PC-3 (cell line): Measurements from ENCODE around the gene JARID2. TPM values are rescaled to one million over a fixed set of nuclear protein-coding genes. Genes with fewer than 3 reads are reported as not detected.
A peak's percentile ranks its signal among the peaks of the same experiment; 100 is the strongest.

ENCODE experiments used
- ATAC-seq: fragments of 200-7000 bp; cut with Tn5 transposase; 2 replicates; pipeline ENCODE4 v1.9.1; 2020; ENCODE audit warnings: mild to moderate bottlenecking, moderate library complexity
- BruUV-seq: library from RNA; stranded (reverse); fragments of 400-500 nt; replicated peaks from 2 replicates; lab custom pipeline; 2021; lab: Mats Ljungman, UMichigan
- CTCF ChIA-PET: fragments of 300-600 bp; sonication (Branson Sonifier 250); formaldehyde crosslinking; loops from one replicate; lab custom pipeline; 2022; ENCODE audit warnings: antibody characterized with exemption; lab: Charles Lee
- POLR2A ChIA-PET: fragments of 300-600 bp; sonication (Branson Sonifier 250); formaldehyde crosslinking; loops from one replicate; lab custom pipeline; 2022; ENCODE audit warnings: antibody characterized with exemption; ENCODE audit not compliant: unreplicated experiment; lab: Charles Lee
- DNase-seq: peaks from one replicate; pipeline ENCODE4 v3.0.0-alpha.2; 2015
- H2AFZ ChIP-seq: fragments of 300-600 bp; sonication (generic); 2 replicates; pipeline ENCODE4 v1.6.0; 2016; ENCODE audit warnings: antibody characterized with exemption, low read length
- H3F3A ChIP-seq: fragments of 300-600 bp; sonication (generic); one replicate; pipeline ENCODE4 v1.6.0; 2017; ENCODE audit warnings: antibody characterized with exemption, low read length, control low read depth, mild to moderate bottlenecking; ENCODE audit not compliant: unreplicated experiment
- H3K27ac ChIP-seq: fragments of 300-600 bp; sonication (generic); 2 replicates; pipeline ENCODE4 v1.5.1; 2016; ENCODE audit warnings: mild to moderate bottlenecking, low read length
- H3K27me3 ChIP-seq: fragments of 300-600 bp; sonication (generic); 2 replicates; pipeline ENCODE4 v1.6.1; 2016; ENCODE audit warnings: low read length, mixed read lengths
- H3K36me3 ChIP-seq: fragments of 300-600 bp; sonication (generic); 2 replicates; pipeline ENCODE4 v1.6.1; 2016; ENCODE audit warnings: low read depth, mixed run types, low read length, mixed read lengths
- H3K4me1 ChIP-seq: fragments of 300-600 bp; sonication (generic); 2 replicates; pipeline ENCODE4 v1.5.1; 2016; ENCODE audit warnings: low read length; ENCODE audit not compliant: insufficient read depth
- H3K4me2 ChIP-seq: fragments of 300-600 bp; sonication (generic); 2 replicates; pipeline ENCODE4 v1.6.0; 2016; ENCODE audit warnings: low read length
- H3K4me3 ChIP-seq: fragments of 300-600 bp; sonication (generic); 2 replicates; pipeline ENCODE4 v1.5.1; 2016; ENCODE audit warnings: mild to moderate bottlenecking, low read length, mixed read lengths
- H3K79me2 ChIP-seq: fragments of 300-600 bp; sonication (generic); 2 replicates; pipeline ENCODE4 v1.6.1; 2017; ENCODE audit warnings: low read length, mixed read lengths
- H3K9ac ChIP-seq: fragments of 300-600 bp; sonication (generic); 2 replicates; pipeline ENCODE4 v1.6.0; 2016; ENCODE audit warnings: mild to moderate bottlenecking, low read length
- H3K9me2 ChIP-seq: fragments of 300-600 bp; sonication (generic); replicated peaks from 2 replicates; pipeline ENCODE4 v1.6.1; 2016; ENCODE audit warnings: mixed run types, low read length, mixed read lengths
- H3K9me3 ChIP-seq: fragments of 300-600 bp; sonication (generic); 2 replicates; pipeline ENCODE4 v1.6.1; 2016; ENCODE audit warnings: low read length, mixed read lengths
- H4K20me1 ChIP-seq: fragments of 300-600 bp; sonication (generic); 2 replicates; pipeline ENCODE4 v1.6.1; 2016; ENCODE audit warnings: low read length, mixed read lengths
- EZH2 ChIP-seq: fragments of 300-600 bp; sonication (generic); IDR thresholded peaks from one replicate; pipeline ENCODE4 v1.6.1; 2017; ENCODE audit warnings: antibody characterized with exemption, mild to moderate bottlenecking, low read length; ENCODE audit not compliant: unreplicated experiment
- EZH2phosphoT487 ChIP-seq: fragments of 300-600 bp; sonication (generic); IDR thresholded peaks from 2 replicates; pipeline ENCODE4 v1.6.1; 2018; ENCODE audit warnings: mild to moderate bottlenecking, antibody characterized with exemption, low read length, borderline replicate concordance
- intact Hi-C: fragments of 100-400 bp; cut with micrococcal nuclease; formaldehyde crosslinking; loops from 2 replicates; pipeline ENCODE4 v1.9.0; 2023
- total RNA-seq: library from RNA; depleted of rRNA; stranded (reverse); fragments of >200 nt; gene quantifications from 2 replicates; pipeline ENCODE4 v1.2.3, GENCODE V29; 2014
- TF ChIP-seq, protein P1 (sequence below): fragments of 300-600 bp; sonication (generic); conservative IDR thresholded peaks from 2 replicates; pipeline ENCODE4 v1.5.1; 2017; ENCODE audit warnings: antibody characterized with exemption, low read depth, mild to moderate bottlenecking, low read length

Gene JARID2
- total RNA-seq, 1 experiment from 2014 or later, result 11.0 TPM

DNA sequence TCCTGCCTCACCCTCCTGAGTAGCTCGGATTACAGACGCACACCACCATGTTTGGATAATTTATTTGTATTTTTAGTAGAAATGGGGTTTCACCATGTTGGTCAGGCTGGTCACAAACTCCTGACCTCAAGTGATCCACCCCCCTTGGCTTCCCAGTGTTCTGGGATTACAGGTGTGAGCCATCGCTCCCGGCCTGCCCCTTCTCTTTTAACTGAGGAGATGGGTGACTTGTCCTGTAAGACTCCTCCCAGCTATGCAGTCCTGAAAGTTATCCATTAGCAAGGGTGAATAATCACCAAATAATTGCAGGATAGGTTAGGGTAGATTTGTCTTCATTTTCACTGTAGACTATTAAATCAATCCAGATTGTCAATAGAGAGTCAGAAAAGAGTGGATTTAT lies 40.5 kb upstream of the JARID2 start:
- Histone ChIP-seq H4K20me1 (no peaks in the 10 kb centered on the region), H3K9ac (no peak overlapping the region), H3F3A (no peaks in the 10 kb centered on the region), H3K9me2 (no peaks in the 10 kb centered on the region), H3K4me3 (no peak overlapping the region), H3K36me3 (no peaks in the 10 kb centered on the region), H3K27ac (no peak overlapping the region), H2AFZ (no peak overlapping the region), H3K4me1 (peaks cover 3% of the 10 kb centered on the region; the same call in 1 of the 2 replicates), H3K9me3 (no peaks in the 10 kb centered on the region), H3K4me2 (no peak overlapping the region), H3K79me2 (no peaks in the 10 kb centered on the region), H3K27me3 (no peaks in the 10 kb centered on the region)
- TF ChIP-seq, protein P1, sequence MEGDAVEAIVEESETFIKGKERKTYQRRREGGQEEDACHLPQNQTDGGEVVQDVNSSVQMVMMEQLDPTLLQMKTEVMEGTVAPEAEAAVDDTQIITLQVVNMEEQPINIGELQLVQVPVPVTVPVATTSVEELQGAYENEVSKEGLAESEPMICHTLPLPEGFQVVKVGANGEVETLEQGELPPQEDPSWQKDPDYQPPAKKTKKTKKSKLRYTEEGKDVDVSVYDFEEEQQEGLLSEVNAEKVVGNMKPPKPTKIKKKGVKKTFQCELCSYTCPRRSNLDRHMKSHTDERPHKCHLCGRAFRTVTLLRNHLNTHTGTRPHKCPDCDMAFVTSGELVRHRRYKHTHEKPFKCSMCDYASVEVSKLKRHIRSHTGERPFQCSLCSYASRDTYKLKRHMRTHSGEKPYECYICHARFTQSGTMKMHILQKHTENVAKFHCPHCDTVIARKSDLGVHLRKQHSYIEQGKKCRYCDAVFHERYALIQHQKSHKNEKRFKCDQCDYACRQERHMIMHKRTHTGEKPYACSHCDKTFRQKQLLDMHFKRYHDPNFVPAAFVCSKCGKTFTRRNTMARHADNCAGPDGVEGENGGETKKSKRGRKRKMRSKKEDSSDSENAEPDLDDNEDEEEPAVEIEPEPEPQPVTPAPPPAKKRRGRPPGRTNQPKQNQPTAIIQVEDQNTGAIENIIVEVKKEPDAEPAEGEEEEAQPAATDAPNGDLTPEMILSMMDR, result no peak
- TF ChIP-seq EZH2 (no peak), EZH2phosphoT487 (no peak)
- DNase-seq (no peak), ATAC-seq (no peak)
- ChIA-PET CTCF (no interaction called here), POLR2A (no interaction called here)
- intact Hi-C loops, result no loop called here
- no TSS peak for BruUV-seq

DNA sequence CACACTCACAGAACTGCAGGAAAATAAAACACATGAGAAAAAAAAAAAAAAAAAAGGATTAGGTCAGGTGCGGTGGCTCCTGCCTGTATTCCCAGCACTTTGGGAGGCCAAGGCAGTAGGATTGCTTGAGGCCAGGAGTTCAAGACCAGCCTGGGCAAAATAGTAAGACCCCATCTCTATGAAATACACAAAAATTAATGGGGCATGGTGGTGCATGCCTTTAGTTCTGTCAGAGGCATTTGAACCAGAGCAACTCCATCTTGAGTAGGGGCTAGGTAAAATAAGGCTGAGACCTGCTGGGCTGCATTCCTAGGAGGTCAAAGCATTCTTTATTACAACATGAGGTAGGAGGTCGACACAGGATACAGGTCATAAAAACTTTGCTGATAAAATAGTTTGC lies 39.0 kb upstream of the JARID2 start:
- Histone ChIP-seq H2AFZ (peak overlapping the region; percentile 45; the same call in 1 of the 2 replicates), H3K27me3 (no peaks in the 10 kb centered on the region), H4K20me1 (no peaks in the 10 kb centered on the region), H3K4me3 (no peak overlapping the region), H3K9ac (no peak overlapping the region), H3F3A (no peaks in the 10 kb centered on the region), H3K79me2 (no peaks in the 10 kb centered on the region), H3K4me1 (peaks cover 3% of the 10 kb centered on the region; the same call in 1 of the 2 replicates), H3K27ac (no peak overlapping the region), H3K36me3 (no peaks in the 10 kb centered on the region), H3K9me2 (no peaks in the 10 kb centered on the region), H3K4me2 (no peak overlapping the region), H3K9me3 (no peaks in the 10 kb centered on the region)
- TF ChIP-seq, protein P1, result no peak
- TF ChIP-seq EZH2 (no peak), EZH2phosphoT487 (no peak)
- POLR2A ChIA-PET, result no interaction called here
- no TSS peak for BruUV-seq
- no peak for DNase-seq
- CTCF ChIA-PET, result no interaction called here
- intact Hi-C loops, result no loop called here
- ATAC-seq, result no peak

DNA sequence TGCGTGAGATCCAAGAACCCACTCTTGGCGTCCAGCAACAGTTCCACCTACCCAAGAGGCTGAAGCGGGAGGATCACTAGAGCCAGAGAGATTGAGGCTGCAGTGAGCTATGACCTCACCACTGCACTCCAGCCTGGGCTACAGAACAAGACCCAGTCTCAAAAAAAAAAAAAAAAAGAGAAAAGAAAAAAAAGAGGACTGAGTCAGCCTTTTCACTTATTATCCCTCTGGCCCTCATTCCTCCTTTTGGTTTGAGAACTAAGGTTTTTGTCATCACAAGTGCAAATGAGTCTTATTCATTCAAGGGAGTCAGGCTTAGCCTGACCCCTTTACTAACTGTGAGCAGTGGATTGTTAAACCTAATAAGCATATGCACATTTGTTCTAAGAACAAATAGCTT lies 37.9 kb upstream of the JARID2 start:
- TF ChIP-seq, protein P1, result no peak
- no peaks in the 10 kb centered on the region for H3K9me3 ChIP-seq
- ChIA-PET POLR2A (no interaction called here), CTCF (no interaction called here)
- H3K9ac ChIP-seq, result no peak overlapping the region
- H3K27ac ChIP-seq, result no peak overlapping the region
- no peak overlapping the region for H2AFZ ChIP-seq
- no peak for ATAC-seq
- no peak overlapping the region for H3K4me3 ChIP-seq
- H3K4me2 ChIP-seq, result no peak overlapping the region
- intact Hi-C loops, result no loop called here
- no peaks in the 10 kb centered on the region for H3K9me2 ChIP-seq
- DNase-seq, result no peak
- H3K36me3 ChIP-seq, result no peaks in the 10 kb centered on the region
- no peaks in the 10 kb centered on the region for H3K27me3 ChIP-seq
- H3K79me2 ChIP-seq, result no peaks in the 10 kb centered on the region
- no TSS peak for BruUV-seq
- no peaks in the 10 kb centered on the region for H4K20me1 ChIP-seq
- peaks cover 3% of the 10 kb centered on the region; the same call in 1 of the 2 replicates for H3K4me1 ChIP-seq
- no peaks in the 10 kb centered on the region for H3F3A ChIP-seq
